Stimulated activated CD8-positive, alpha-beta memory T cell treated with anti-CD3 and anti-CD28 coated beads, Interleukin-4, amount 100 ng/mL, for 1 hour (primary cell): Measurements from ENCODE around the gene SLC10A6.
"Not testable (repeated sequence)": the region's sequence is repeated elsewhere in the genome, so short reads cannot be mapped to it uniquely, and the experiment has no call there.

ENCODE experiments used
- DNase-seq, 2 donors: peaks; one replicate each; pipeline ENCODE4 v3.0.0-alpha.2; 2020; ENCODE audit warnings: low read depth in 2 of 2, low spot score in 1 of 2

SLC10A6 gene, protein sequence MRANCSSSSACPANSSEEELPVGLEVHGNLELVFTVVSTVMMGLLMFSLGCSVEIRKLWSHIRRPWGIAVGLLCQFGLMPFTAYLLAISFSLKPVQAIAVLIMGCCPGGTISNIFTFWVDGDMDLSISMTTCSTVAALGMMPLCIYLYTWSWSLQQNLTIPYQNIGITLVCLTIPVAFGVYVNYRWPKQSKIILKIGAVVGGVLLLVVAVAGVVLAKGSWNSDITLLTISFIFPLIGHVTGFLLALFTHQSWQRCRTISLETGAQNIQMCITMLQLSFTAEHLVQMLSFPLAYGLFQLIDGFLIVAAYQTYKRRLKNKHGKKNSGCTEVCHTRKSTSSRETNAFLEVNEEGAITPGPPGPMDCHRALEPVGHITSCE

DNA sequence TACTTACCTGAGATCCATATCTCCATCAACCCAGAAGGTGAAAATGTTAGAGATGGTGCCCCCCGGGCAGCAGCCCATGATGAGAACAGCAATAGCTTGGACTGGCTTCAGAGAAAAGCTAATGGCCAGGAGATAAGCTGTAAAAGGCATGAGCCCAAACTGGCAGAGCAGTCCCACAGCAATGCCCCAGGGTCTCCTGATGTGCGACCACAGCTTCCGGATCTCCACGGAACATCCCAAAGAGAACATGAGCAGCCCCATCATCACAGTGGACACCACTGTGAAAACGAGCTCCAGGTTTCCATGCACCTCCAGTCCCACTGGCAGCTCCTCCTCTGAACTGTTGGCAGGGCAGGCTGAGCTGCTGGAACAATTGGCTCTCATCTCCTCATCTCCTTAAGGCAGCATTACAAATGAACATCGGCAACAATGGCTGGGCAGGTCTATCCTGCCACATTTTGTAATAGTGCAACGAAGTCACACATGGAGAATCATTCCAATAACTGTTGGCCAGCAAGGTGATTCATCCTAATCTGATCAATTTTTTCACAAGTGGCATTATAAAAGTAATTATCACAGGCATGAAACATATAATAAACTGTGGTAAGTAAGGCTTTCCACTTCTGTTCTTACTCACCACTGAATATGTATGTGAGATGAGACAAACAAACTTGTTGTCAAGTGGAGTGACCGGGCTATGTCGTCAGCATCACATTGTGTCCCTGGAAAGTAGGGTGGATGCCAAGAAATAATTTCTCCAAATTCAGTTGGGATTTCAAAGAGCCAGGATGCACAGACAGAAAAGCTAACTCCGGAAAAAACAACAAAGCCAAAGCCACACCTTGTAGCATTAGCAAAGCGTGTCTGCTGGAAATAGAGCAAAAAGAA, at the start of gene SLC10A6:
Gene SLC10A6 (minus strand): TSS at position 653 of the 888 bp plus-strand sequence. CDS start 269 bp downstream, at position 384.
- DNase-seq: no peak

DNA sequence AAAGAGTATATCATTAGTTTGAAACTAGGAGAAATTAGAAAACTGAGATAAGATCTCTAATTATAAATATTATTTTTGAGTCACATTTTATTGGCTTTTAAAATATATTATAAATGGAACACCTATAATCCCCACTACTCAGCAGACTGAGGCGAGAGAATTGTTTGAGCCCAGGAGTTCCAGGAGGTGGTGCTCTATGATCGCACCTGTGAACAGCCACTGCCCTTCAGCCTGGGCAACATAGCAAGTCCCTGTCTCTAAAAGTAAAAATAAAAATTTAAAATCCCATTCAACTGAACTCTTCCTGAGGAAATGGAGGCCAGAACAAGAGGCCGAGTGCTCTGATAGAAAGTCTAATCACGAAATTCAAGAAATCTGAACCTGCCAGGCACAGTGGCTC, 49.4 kb upstream of the SLC10A6 start:
- no peak for DNase-seq

GRCh38 chr4:86896596-86896995, 47.4 kb upstream of the SLC10A6 start:
- DNase-seq: no peak

DNA sequence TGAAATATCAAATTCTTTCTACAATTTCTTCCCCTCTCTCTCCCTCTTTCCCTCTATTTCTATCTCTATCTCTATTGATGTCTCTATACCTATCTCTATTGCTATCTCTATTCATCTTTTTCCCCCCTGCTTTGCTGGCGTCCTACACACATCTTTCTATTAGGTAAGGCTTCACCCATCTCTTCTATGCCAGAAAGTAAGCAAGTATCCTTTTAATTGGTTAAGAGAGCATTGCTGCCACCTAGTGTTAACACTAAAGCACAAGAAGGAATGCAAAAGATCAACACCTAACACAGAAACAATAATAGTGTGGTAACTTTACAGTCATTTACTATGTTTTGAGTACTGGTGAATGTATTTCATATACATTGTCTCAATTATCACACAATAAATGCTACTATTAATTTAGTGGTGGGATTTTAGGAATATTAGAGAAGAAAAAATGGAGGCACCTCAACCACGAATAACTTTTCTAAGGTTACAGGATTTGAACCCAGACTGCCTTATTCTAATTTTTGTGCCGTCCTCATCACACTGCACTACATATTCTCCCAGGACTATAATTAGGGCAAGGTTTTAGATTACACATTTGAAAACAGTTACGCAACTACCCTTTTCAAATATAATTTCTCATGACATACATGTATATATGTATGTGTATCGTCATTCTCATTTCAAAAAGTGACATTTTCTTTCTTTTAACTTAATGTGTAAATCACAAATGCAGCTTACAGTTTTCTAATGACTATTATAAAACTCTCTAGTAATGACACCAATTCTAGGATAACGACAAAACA, 46.7 kb upstream of the SLC10A6 start:
- DNase-seq: no peak

DNA sequence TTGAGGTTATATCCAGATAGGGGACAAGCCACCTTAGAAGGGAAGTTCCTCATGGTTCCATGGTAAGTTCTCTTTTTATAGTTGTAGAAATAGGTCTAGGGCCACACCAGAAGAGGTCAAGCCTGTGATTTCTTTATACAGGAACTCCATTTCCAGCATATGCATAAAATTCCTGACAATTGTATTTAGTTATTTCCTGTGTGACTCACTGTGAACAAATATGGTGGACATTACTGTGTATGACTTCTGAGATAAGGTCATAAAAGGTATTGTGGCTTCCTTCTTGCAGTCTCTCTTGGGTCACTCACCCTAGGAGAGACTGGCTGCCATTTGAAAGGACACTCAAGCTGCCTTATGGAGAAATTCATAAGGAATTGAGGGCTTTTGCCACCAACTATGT, 45.3 kb upstream of the SLC10A6 start:
- no peak for DNase-seq

DNA sequence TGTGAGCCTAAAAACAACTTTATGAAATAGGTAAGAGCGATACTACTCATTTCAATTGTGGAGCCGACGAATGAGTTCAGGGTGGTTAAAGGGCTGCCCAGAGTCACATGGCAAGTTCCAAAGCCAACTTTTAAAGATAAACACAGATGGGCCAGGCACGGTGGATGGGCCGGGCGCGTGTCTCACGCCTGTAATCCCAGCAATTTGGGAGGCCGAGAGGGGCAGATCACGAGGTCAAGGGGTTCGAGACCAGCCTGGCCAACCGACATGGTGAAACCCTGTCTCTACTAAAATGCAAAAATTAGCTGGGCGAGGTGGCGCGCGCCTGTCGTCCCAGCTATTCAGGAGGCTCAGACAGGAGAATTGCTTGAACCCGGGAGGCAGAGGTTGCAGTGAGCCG, 44.0 kb upstream of the SLC10A6 start:
- DNase-seq: no peak

- DNase-seq: no peak
Observed at GRCh38 chr4:86892636-86892960, 43.4 kb upstream of the SLC10A6 start.

- no peak for DNase-seq
Observed at GRCh38 chr4:86891762-86892635, 42.8 kb upstream of the SLC10A6 start, which contains the start of gene C4orf36. Gene C4orf36, minus strand, starts transcription at chr4:86892422. Its CDS starts 902 bp downstream, at chr4:86891520.

DNA sequence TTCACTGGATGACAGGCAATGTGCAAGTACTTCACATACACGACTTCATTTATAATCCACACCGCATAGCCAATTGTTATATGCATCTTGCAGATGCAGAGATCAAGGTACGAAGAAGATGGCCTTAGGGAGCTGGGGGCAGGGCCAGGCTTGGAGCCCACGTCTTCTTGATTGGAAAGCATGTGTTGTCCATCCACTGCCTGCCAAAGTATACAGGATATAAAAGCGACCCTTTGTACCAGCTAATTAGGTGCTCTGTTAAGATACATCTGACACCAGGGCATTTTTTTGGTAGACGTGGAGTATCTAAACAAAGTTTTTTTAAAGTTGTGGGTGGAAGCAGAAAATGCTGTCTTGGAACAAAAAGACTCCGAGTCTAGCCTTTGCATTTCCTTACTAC, 41.6 kb upstream of the SLC10A6 start:
- no peak for DNase-seq

GRCh38 chr4:86879641-86880040, 30.5 kb upstream of the SLC10A6 start:
- DNase-seq: no peak

DNA sequence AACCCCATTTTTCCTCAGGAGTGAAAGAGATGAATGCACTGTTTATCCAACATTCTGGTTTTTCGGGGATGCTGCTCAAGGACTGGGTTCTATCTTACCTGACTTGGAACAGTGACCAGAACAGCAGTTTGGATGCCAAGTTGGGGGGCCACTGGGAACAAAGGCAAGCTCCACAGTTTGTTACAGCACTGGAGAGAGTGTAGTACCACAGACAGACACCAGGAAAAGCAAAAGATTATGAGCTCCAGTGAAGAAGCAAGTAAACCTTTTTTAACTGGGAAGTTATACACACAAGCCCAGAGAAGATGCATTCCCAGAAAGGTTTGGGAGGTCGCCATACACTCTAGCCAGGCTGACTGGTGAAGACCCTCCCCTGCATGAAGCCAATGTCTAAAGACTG, 29.5 kb upstream of the SLC10A6 start:
- no peak for DNase-seq

DNA sequence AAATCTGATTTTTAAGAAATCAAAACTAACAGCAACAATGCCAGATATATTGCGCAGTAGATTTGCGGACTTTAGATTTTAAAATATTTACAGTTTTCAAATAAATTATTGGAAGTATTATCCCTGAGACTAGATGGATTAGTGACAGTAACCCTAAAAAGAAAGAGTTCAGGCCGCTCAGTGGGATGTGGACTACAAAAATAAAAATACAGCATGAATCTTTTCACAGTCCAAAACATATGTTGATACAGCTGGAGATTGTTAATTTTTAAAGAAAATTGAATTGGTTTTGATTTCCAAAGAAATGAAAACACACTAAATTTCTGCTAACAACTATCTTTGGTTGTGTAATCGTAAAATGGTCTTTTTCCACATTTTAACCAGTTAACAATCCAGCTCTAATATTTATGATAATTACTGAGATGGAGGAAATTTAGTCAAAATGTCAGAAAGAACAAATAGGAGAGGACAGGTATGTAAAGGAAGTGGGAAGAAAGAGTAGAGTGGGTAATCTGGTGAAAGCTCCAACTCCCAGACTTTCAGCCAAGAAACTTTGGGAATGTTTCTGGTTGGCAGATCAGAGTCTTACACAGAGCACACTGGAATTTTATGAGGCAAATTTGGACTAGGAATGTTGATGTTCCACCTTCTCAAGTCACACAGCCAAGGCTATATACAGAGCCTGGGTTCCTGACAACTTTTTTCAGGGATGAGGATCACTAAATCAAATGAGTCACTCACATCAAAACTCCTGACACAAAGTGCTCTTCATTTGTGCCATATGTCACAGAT, 27.9 kb upstream of the SLC10A6 start:
- no peak for DNase-seq

DNA sequence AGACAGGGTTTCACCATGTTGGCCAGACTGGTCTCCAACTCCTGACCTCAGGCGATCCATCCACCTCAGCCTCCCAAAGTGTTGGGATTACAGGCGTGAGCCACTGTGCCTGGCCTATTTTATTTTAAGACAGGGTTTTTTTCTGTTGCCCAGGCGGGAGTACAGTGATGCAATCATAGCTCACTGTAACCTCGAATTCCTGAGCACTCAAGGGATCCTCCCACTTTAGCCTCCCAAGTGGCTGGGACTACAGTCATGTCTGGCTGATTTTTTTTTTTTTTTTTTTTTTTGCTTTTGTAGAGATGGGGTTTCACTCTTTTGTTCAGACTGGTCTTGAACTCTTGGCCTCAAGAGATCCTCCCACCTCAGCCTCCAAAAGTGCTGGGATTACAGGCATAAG, 26.3 kb upstream of the SLC10A6 start:
- not testable (repeated sequence) for DNase-seq

DNA sequence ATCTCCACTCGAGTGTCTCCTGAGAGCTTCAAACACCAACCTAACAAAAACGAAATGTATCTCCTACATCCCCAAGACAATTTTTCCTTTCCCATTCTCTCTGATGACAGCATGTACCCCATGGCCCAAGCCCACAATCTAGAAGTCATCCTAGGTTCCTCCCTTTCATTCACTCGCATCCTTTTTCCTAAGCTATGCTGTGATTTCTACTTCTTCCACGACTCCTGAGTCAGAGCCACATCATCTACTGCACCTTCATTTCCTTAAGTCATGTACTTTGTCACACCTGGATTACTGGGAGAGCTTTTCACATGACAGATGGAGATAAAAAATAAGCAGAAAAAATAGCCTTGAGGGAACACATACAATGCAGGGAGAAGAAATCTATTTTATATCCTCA, 23.0 kb upstream of the SLC10A6 start:
- DNase-seq: no peak

GRCh38 chr4:86870442-86871069, 21.4 kb upstream of the SLC10A6 start:
- DNase-seq: no peak

GRCh38 chr4:86857341-86858052, 8.3 kb upstream of the SLC10A6 start:
- no peak for DNase-seq

DNA sequence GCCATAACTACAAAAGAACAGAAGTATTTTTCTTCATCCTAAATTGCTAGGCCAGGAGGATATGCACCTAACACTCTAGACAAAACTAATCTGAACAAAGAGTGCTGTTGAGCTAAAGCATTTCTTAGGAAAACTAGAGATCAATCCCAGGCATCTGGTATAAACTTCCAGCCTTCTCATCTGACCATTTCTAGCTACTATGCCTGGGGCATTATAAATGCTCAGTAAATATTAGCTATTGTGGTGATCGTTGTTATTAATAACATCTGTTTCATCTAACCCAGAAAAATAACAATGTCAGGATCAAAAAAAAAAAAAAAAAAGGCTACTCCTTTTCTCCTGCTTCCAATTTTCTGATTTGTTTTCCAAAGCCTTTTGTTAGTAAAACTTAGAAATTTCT, 7.7 kb upstream of the SLC10A6 start:
- DNase-seq: no peak

GRCh38 chr4:86855572-86855971, 6.4 kb upstream of the SLC10A6 start:
- DNase-seq: no peak

DNA sequence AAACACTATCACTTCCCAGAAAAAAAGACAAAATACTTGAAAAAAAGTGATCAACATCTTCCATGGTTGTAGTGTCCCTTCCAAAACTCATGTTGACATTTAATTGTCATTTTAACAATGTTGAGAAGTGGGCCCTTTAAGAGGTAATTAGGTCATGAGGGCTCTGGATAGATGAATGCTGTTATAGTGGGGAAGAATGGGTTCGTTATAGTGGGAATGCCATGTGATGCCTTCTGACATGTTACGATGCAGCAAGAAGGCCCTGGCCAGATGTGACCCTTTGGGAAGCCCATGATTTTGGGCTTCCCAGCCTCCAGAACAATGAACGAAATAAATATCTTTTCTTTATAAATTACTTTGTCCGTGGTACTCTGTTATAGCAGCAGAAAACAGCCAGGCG, 4.0 kb upstream of the SLC10A6 start:
- DNase-seq: no peak
